Measurements from ENCODE around the gene CLIP2.

The CLIP2 gene

DNA sequence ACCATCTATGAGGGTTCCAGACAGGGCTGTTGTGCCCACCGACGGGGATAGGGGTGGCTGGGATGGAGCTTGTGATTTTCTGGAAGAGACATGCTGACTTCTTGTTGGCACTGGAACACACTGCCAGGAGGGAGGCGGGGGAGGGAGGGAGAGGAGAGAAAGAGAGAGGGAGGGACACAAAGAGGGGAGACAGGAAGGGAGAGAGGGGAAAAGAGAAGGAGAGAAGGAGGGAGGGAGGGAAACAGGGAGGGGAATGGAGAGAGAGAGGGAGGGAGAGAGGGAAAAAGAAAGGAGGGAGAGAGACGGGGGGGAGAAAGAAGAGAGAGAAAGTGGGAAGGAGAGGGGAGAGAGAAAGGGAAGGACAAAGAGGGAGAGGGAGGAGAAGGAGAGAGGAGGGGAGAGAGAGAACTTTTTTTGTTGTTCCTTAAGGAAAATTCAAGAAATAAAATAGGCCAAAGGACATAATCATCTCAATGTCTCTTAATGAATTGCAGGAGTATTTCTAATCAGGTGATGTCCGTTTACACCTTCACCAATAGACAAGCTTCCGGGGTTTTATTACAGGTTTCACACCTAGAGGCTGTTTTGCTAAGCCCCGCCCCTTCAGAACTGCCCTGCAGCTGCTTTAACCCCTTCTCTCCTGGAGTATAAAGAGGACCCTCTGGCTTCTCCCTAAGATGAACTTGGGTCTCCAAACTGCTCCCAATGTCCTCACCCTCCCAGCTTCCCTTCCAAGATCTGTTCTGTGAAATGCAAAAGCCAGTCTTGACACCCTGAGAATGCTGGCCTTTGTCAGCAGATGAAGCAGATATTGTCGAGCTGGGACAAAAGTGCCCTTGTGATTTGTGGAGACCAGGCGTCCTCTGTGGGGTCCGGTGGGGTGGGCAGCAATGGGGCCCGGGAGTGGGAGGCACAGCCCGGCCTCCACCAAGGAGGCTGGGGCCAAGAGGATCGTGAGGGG is 82.5 kb downstream of the CLIP2 start:
- TF ChIP-seq SIN3A (IDR thresholded peaks at IDR 0.05; ENCODE audit: borderline replicate concordance, insufficient read depth, low read length) (no peak), REST (IDR thresholded peaks at IDR 0.05; ENCODE audit: insufficient read depth in 1 of 2, low read depth in 2 of 2, low read length in 2 of 2) (no peak), FOXP2 (optimal IDR thresholded peaks at IDR 0.05; ENCODE audit: borderline replicate concordance, extremely low read depth, extremely low read length, insufficient read depth) (no peak), POLR2AphosphoS5 (IDR thresholded peaks at IDR 0.05; ENCODE audit: low read depth, low read length) (no peak), TAF1 (IDR thresholded peaks at IDR 0.05; ENCODE audit: borderline replicate concordance, insufficient read depth, low read length) (no peak)

DNA sequence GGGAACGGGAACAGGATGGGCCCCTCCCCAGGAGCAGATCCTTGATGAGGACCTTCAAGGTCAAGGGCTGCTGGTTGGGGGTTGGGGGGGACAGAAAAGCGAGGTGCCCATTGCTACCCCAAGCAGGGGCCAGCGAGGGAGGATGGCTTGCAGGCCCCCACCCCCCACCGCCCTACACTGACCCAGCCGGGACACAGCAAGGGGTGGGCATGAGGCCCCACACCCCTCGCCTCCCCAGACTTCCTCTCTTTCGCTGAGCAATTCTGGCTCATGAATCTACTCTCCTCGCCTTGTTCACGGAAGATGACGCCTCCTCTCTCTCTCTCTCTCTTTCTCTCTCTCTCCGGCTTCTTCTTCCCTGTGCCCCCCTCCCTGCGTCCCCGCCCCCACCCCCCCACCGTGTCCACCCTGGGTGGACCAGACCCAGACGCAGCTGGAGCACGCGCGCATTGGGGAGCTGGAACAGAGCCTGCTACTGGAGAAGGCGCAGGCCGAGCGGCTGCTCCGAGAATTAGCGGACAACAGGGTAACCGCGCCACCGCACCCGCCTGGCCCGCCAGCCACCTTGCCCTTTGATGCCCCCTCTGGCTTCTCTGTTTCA is 83.4 kb downstream of the CLIP2 start:
- no peak for TF ChIP-seq REST (IDR thresholded peaks at IDR 0.05; ENCODE audit: insufficient read depth in 1 of 2, low read depth in 2 of 2, low read length in 2 of 2)

DNA sequence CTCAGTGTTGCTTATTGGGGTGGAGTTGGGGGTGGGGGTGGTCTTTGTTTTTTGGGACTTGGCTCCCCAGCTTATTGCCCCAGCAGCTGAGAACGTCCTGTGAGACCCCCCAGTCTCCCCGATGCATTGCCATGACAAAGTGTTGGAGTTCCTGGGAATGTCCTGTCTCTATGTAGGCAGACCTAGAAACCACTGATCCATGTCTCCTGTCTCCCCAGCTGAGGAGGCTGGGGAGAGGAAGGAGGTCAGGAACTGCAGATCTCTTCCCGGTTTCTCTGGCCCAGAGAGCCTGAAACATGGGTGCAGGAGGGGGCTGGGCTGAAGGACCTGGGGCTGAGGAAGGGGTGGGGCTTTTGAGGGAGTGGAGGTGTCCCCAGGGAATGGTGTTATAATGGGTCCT is 84.3 kb downstream of the CLIP2 start:
- no peak for TF ChIP-seq TAF1 (IDR thresholded peaks at IDR 0.05; ENCODE audit: borderline replicate concordance, insufficient read depth, low read length)
- no peak for TF ChIP-seq POLR2AphosphoS5 (IDR thresholded peaks at IDR 0.05; ENCODE audit: low read depth, low read length)
- no peak for TF ChIP-seq FOXP2 (optimal IDR thresholded peaks at IDR 0.05; ENCODE audit: borderline replicate concordance, extremely low read depth, extremely low read length, insufficient read depth)
- no peak for TF ChIP-seq SIN3A (IDR thresholded peaks at IDR 0.05; ENCODE audit: borderline replicate concordance, insufficient read depth, low read length)
- TF ChIP-seq REST (IDR thresholded peaks at IDR 0.05; ENCODE audit: insufficient read depth in 1 of 2, low read depth in 2 of 2, low read length in 2 of 2), result no peak

- TF ChIP-seq SIN3A (IDR thresholded peaks at IDR 0.05; ENCODE audit: borderline replicate concordance, insufficient read depth, low read length), result no peak
- TF ChIP-seq FOXP2 (optimal IDR thresholded peaks at IDR 0.05; ENCODE audit: borderline replicate concordance, extremely low read depth, extremely low read length, insufficient read depth), result no peak
- no peak for TF ChIP-seq TAF1 (IDR thresholded peaks at IDR 0.05; ENCODE audit: borderline replicate concordance, insufficient read depth, low read length)
- TF ChIP-seq REST (IDR thresholded peaks at IDR 0.05; ENCODE audit: insufficient read depth in 1 of 2, low read depth in 2 of 2, low read length in 2 of 2), result no peak
- no peak for TF ChIP-seq POLR2AphosphoS5 (IDR thresholded peaks at IDR 0.05; ENCODE audit: low read depth, low read length)
These were observed 86.6 kb downstream of the CLIP2 start for GRCh38 chr7:74375726-74376220.
